ENCODE measurements around the gene GPRIN3. TPM values are rescaled to one million over a fixed set of nuclear protein-coding genes. Genes with fewer than 3 reads are reported as not detected.

Gene GPRIN3
- total RNA-seq, 1 experiment from 2014 or later = 0.48 TPM

DNA sequence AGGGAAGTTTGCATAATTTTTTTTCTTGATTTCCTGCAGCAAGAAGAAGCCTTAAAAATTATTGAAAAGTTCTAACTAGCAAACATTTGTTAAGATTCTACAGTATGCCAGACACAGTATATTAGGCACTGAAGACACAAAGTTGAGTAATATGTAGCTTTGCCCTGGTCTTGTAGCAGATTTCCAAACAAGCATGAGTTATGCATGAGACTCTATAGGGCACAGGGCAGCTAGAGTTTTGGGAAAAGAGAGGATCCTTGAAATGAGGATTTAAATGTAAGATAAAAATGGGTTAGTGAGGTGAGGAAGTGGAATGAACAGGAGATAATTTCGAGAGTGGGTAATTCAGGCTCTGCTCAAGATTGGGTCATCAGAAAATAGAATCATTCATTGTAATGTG, 8.6 kb upstream of the GPRIN3 start:
- no peak overlapping the region for H2BK120ac ChIP-seq (ENCODE audit: low read depth, low read length, poor library complexity, severe bottlenecking)
- no peaks in the 10 kb centered on the region for H3K9me3 Mint-ChIP-seq
- no peak overlapping the region for H3K14ac ChIP-seq (ENCODE audit: insufficient read depth, low read length)
- no peak overlapping the region for H2BK5ac ChIP-seq (ENCODE audit: insufficient read length, low read length)
- H4K8ac ChIP-seq (replicated peaks; ENCODE audit: insufficient read length, low read depth, low read length) = no peak overlapping the region
- no peak overlapping the region for H2AFZ ChIP-seq (ENCODE audit: low read length)
- H3T11ph ChIP-seq (ENCODE audit: low read length) = no peak overlapping the region
- H4K20me1 ChIP-seq (ENCODE audit: control insufficient read depth, insufficient read depth, insufficient read length) = no peaks in the 10 kb centered on the region
- no peak overlapping the region for H3K56ac ChIP-seq (ENCODE audit: insufficient read length, low read depth, low read length)
- no peak overlapping the region for H3K4me2 ChIP-seq (ENCODE audit: insufficient read depth, insufficient read length, low read length)
- H3K18ac ChIP-seq (ENCODE audit: insufficient read length, low read depth, low read length) = no peak overlapping the region
- H2AK5ac ChIP-seq (ENCODE audit: insufficient read length, low read length) = no peak overlapping the region
- no peak overlapping the region for H3K4ac ChIP-seq (ENCODE audit: low read depth, low read length)
- no peaks in the 10 kb centered on the region; the same call in 1 of the 2 replicates for H3K27me3 Mint-ChIP-seq (ENCODE audit: low read depth)
- WGBS (ENCODE audit: extremely low coverage, insufficient read length, low lambda C conversion rate) = 100% methylated on average over 1 of the region's 1 CpG
- H4K91ac ChIP-seq (ENCODE audit: insufficient read length, low read depth, low read length) = no peak overlapping the region
- no peaks in the 10 kb centered on the region for H3K27me3 ChIP-seq (ENCODE audit: insufficient read depth, low read length)
- no peak overlapping the region for H3K27ac Mint-ChIP-seq
- no peak overlapping the region for H3K9ac ChIP-seq (ENCODE audit: extremely low read depth, insufficient read length, low read length)
- no peak overlapping the region for H3K4me3 Mint-ChIP-seq
- H3K9me3 ChIP-seq (ENCODE audit: control insufficient read depth, low read depth, low read length) = no peaks in the 10 kb centered on the region
- H3K23me2 ChIP-seq (ENCODE audit: insufficient read length, low read depth, low read length, poor library complexity, severe bottlenecking) = no peaks in the 10 kb centered on the region
- H3K79me1 ChIP-seq (ENCODE audit: insufficient read depth, low read depth, low read length, poor library complexity, severe bottlenecking) = no peaks in the 10 kb centered on the region
- no peaks in the 10 kb centered on the region for H3K79me2 ChIP-seq (ENCODE audit: insufficient read depth, low read length)
- H2BK20ac ChIP-seq (ENCODE audit: low read depth, low read length, poor library complexity, severe bottlenecking) = no peak overlapping the region
- H4K5ac ChIP-seq (ENCODE audit: insufficient read length, low read depth, low read length) = no peak overlapping the region
- no peak overlapping the region for H3K23ac ChIP-seq (ENCODE audit: insufficient read length, low read depth, low read length)
- no peak overlapping the region for H3K27ac ChIP-seq (ENCODE audit: insufficient read length, low read depth, low read length)
- no peaks in the 10 kb centered on the region for H3K4me1 Mint-ChIP-seq
- no peak for DNase-seq
- H2BK15ac ChIP-seq (ENCODE audit: low read depth, low read length) = no peak overlapping the region
- H2BK12ac ChIP-seq (ENCODE audit: insufficient read length, low read depth, low read length) = no peak overlapping the region
- H3K36me3 Mint-ChIP-seq (ENCODE audit: insufficient read depth in 1 of 3, low read depth in 3 of 3) = no peaks in the 10 kb centered on the region
- TF ChIP-seq, protein P1, sequence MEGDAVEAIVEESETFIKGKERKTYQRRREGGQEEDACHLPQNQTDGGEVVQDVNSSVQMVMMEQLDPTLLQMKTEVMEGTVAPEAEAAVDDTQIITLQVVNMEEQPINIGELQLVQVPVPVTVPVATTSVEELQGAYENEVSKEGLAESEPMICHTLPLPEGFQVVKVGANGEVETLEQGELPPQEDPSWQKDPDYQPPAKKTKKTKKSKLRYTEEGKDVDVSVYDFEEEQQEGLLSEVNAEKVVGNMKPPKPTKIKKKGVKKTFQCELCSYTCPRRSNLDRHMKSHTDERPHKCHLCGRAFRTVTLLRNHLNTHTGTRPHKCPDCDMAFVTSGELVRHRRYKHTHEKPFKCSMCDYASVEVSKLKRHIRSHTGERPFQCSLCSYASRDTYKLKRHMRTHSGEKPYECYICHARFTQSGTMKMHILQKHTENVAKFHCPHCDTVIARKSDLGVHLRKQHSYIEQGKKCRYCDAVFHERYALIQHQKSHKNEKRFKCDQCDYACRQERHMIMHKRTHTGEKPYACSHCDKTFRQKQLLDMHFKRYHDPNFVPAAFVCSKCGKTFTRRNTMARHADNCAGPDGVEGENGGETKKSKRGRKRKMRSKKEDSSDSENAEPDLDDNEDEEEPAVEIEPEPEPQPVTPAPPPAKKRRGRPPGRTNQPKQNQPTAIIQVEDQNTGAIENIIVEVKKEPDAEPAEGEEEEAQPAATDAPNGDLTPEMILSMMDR (conservative IDR thresholded peaks at IDR 0.05) = no peak
- H3K4me1 ChIP-seq (ENCODE audit: insufficient read depth, low read length) = peaks cover 2% of the 10 kb centered on the region; the same call in 1 of the 2 replicates

Measured in H9 (cell line).